Measurements from ENCODE around the gene DNM2. TPM values are rescaled to one million over a fixed set of nuclear protein-coding genes. Genes with fewer than 3 reads are reported as not detected.
A peak's percentile ranks its signal among the peaks of the same experiment; 100 is the strongest.

Gene DNM2
- total and polyA plus RNA-seq, 9 of the 15 experiments (the other 6 are each of a cell fraction or from before 2014, with no cell fraction given): 2.2 to 161 (median 72.6) TPM

- TF ChIP-seq PHF8 (IDR thresholded peaks at IDR 0.05; ENCODE audit: borderline replicate concordance, low read length) (peak; percentile 52; the same call in 1 of the 2 replicates), DMBX1 (CRISPR knock-in tag; IDR thresholded peaks at IDR 0.05; ENCODE audit: borderline replicate concordance) (no peak), EGR1 (conservative IDR thresholded peaks at IDR 0.05) (peak; percentile 93), ATF6 (CRISPR knock-in tag; IDR thresholded peaks at IDR 0.05) (no peak), NR2F6 (CRISPR knock-in tag; IDR thresholded peaks at IDR 0.05) (no peak), SPI1 (IDR thresholded peaks at IDR 0.05; ENCODE audit: borderline replicate concordance, low read depth, low read length) (no peak), ZNF431 (CRISPR knock-in tag; IDR thresholded peaks at IDR 0.05) (no peak), E2F6 (IDR thresholded peaks at IDR 0.05; ENCODE audit: borderline replicate concordance in 1 of 2, extremely low read depth in 1 of 2, insufficient read depth in 1 of 2, insufficient read length in 1 of 2, low read depth in 1 of 2, low read length in 1 of 2, poor library complexity in 1 of 2, severe bottlenecking in 1 of 2) (peak in 1 of 2 experiments; percentile 77), ZFP1 (CRISPR knock-in tag; IDR thresholded peaks at IDR 0.05) (no peak), NONO (IDR thresholded peaks at IDR 0.05; ENCODE audit: low read depth in 2 of 2, low read length in 1 of 2) (0 out of 4 replicates have a peak, but pooled peaks of 1 of the 2 experiments have one; percentile 37), CBX1 (IDR thresholded peaks at IDR 0.05; ENCODE audit: low read depth) (no peak), ZNF512 (tag; IDR thresholded peaks at IDR 0.05) (no peak), ARID3B (CRISPR knock-in tag; IDR thresholded peaks at IDR 0.05; ENCODE audit: borderline replicate concordance) (no peak), NRF1 (conservative IDR thresholded peaks at IDR 0.05 in 1 of 2, IDR thresholded peaks at IDR 0.05 in 1 of 2) (no peak; a peak in 1 of 4 replicates), GTF2B (IDR thresholded peaks at IDR 0.05; ENCODE audit: extremely low read depth, insufficient read length) (no peak), ZBTB8A (IDR thresholded peaks at IDR 0.05; ENCODE audit: partially characterized antibody) (no peak), HLTF (IDR thresholded peaks at IDR 0.05) (no peak), TFAP4 (CRISPR knock-in tag; IDR thresholded peaks at IDR 0.05; ENCODE audit: borderline replicate concordance) (peak; percentile 26; the same call in 1 of the 2 replicates)
Observed at GRCh38 chr19:10871711-10872545, 154.0 kb downstream of the DNM2 start (continued).
